ENCODE measurements around the gene KCNQ1.

DNA sequence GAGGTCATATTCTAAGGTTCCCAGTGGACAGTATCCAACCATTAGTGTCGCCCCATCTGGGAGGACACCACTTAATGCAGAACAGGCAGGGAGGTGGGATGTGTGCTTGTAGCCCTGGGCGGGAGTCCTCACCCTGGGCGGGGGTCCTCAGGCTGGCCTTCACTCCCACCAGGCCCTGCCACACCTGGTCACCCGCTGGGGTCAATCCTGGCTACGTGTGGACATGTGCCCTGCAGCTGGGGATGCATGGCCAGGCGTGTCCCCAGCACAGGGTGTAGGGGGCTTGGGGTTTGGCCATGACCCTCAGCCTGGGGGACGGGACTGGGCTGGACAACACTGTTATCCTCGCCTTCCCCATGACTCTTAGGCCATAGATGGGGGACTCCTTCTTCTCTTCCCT lies 19.3 kb upstream of the KCNQ1 start:
- TF ChIP-seq, protein P1, sequence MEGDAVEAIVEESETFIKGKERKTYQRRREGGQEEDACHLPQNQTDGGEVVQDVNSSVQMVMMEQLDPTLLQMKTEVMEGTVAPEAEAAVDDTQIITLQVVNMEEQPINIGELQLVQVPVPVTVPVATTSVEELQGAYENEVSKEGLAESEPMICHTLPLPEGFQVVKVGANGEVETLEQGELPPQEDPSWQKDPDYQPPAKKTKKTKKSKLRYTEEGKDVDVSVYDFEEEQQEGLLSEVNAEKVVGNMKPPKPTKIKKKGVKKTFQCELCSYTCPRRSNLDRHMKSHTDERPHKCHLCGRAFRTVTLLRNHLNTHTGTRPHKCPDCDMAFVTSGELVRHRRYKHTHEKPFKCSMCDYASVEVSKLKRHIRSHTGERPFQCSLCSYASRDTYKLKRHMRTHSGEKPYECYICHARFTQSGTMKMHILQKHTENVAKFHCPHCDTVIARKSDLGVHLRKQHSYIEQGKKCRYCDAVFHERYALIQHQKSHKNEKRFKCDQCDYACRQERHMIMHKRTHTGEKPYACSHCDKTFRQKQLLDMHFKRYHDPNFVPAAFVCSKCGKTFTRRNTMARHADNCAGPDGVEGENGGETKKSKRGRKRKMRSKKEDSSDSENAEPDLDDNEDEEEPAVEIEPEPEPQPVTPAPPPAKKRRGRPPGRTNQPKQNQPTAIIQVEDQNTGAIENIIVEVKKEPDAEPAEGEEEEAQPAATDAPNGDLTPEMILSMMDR (IDR thresholded peaks at IDR 0.05): no peak
- no peak for TF ChIP-seq POLR2A (IDR thresholded peaks at IDR 0.05)
- no peak for TF ChIP-seq POLR2AphosphoS5 (IDR thresholded peaks at IDR 0.05; ENCODE audit: insufficient read depth in 1 of 2, low read depth in 1 of 2)
